Left renal pelvis (tissue), 4 donors: ENCODE measurements around the gene MAZ. TPM values are rescaled to one million over a fixed set of nuclear protein-coding genes. Genes with fewer than 3 reads are reported as not detected.
"Not testable (repeated sequence)": the region's sequence is repeated elsewhere in the genome, so short reads cannot be mapped to it uniquely, and the experiment has no call there.

ENCODE experiments used
- DNase-seq, 4 donors: peaks; one replicate each; pipeline ENCODE4 v3.0.0-alpha.2; 2013; ENCODE audit warnings: low read depth in 4 of 4, low spot score in 3 of 4
- polyA plus RNA-seq, 4 donors: library from polyadenylated mRNA; unstranded; fragments of 120-200 nt; gene quantifications; one replicate each; pipeline ENCODE4 v1.2.1, GENCODE V29; 2013; ENCODE audit not compliant: insufficient read length in 4 of 4

Gene MAZ
- polyA plus RNA-seq, 4 donors: 267 to 339 (median 293) TPM

DNA sequence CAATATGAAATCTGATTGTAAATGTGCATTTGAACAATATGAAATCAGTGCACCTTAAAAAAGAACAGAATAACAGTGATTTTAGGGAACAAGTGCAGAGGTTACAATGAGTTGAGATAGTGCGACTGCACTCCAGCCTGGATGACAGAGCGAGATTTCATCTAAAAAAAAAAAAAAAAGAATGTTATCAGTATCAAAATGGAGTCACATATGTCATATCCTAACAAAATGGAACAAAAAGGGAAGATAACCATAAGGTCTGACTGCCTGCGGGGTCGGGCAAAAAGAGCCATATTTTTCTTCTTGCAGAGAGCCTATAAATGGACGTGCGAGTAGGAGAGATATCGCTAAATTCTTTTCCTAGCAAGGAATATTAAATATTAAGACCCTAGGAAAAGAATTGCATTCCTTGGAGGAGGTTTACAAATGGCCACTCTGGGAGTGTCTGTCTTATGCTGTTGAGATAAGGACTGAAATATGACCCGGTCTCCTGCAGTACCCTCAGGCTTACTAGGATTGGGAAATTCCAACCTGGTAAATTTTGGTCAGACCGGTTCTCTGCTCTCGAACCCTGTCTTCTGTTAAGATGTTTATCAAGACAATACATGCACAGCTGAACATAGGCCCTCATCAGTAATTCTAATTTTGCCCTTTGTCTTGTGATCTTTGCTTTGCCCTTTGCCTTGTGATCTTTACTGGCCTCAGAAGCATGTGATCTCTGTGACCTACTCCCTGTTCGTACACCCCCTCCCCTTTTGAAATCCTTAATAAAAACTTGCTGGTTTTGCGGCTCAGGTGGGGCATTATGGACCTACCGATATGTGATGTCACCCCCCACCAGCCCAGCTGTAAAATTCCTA, 23.0 kb upstream of the MAZ start:
- not testable (repeated sequence) for DNase-seq

DNA sequence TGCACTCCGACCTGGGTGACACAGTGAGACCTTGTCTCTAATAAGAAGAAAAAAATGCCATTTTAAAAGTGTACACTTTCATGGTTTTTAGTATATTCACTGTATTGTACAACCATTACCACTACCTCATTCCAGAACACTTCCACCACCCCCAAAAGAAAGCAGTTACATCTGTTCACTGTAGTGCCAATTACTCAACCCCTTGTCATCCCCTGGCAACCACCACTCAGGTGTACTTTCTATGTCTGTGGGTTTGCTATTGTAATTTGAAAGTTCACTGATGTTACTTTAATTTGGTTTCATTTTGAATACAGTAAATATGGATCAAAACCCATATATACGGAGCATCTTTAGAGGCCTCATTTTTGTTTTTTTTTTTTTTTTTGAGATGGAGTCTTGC, 22.2 kb upstream of the MAZ start:
- DNase-seq: no peak

DNA sequence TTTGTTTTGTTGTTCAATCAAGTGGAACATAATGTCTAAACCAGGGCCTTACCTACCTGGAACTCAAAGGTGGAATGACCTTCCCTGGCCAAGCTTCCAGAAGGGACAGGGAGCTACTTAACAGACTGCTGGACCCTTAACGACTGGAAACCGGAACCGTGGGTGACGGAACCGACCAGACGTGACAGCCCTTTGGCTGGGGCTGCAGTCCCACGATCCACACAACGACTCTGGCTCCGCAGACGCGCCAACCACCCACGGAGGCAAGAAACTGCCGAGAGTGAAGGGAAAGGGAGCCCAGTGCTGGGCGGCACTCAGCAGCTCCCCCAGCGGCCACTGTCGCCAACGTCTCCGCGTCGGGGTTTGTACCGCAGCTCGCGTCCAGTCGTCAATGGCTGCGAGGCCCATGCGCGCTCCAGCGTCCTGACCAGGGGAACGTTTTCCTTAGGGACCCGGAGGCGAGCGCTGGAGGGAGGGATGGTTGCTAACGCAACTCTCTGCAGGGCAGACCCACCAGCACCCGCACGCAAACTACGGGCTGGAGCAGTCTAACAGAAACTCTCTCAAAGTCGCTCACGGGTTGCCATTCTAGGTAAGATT, 21.3 kb upstream of the MAZ start:
- DNase-seq: peak in 1 of 4 donors; percentile 29

DNA sequence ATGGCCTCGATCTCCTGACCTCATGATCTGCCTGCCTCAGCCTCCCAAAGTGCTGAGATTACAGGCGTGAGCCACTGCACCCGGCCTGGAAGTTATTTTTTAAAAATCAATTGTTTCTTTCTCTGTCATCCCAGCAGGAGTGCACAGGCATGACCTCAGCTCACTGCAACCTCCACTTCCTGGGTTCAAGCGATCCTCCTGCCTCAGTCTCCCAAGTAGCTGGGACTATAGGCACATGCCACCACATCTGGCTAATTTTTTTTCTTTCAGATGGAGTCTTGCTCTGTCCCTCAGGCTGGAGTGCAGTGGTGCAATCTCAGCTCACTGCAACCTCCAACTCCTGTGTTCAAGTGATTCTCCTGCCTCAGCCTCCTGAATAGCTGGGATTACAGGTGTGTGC, 19.2 kb upstream of the MAZ start:
- not testable (repeated sequence) for DNase-seq

DNA sequence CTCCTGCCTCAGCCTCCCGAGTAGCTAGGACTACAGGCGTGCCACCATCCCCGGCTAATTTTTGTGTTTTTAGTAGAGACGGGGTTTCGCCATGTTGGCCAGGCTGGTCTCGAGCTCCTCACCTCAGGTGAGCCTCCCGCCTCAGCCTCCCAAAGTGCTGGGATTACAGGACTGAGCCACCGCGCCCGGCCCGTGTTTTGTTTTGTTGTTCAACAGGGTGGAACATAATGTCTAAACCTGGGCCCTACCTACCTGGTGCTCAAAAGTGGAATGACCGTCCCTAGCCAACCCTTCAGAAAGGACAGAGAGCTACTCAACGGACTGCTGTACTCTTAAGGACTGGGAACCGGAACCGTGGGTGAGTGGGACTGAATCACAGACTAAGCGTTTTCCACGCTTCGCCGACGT, 16.6 kb upstream of the MAZ start:
- DNase-seq: no peak

DNA sequence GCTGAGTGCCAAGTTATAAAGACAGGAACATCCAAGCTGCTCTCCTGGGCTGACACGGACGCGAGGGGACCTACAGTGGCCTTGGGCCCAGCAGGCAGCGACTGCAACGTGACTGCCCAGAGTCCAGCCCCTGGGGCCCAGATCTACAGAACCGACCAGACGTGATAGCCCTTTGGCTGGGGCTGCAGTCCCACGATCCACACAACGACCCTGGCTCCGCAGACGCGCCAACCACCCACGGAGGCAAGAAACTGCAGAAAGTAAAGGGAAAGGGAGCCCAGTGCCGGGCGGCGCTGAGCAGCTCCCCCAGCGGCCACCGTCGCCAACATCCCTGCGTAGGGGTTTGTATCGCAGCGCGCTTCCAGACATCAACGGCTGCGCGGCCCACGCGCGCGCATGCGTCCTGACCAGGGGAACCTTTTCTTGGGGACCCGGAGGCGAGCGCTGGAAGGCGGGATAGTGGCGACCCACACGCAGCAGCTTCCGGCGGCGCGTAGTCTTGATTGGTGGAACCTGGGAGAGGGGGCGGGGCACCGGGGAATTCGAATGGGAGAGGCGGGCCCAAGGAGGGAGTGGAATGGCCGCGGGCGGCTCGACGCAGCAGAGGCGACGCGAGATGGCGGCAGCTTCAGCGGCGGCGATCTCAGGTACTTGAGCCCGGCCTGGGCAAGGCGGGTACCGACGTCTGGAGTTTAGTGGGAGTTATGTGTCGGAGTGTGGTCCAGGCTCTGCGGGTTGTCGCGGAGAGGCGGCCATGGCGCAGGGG, 16.0 kb upstream of the MAZ start, which contains the start of gene KIF22:
Gene KIF22, plus strand, starts transcription at position 569 of the 766 bp plus-strand sequence. Its CDS starts 9 bp downstream, at position 578.
- peak; percentile 96 to 97 (median 96) for DNase-seq

DNA sequence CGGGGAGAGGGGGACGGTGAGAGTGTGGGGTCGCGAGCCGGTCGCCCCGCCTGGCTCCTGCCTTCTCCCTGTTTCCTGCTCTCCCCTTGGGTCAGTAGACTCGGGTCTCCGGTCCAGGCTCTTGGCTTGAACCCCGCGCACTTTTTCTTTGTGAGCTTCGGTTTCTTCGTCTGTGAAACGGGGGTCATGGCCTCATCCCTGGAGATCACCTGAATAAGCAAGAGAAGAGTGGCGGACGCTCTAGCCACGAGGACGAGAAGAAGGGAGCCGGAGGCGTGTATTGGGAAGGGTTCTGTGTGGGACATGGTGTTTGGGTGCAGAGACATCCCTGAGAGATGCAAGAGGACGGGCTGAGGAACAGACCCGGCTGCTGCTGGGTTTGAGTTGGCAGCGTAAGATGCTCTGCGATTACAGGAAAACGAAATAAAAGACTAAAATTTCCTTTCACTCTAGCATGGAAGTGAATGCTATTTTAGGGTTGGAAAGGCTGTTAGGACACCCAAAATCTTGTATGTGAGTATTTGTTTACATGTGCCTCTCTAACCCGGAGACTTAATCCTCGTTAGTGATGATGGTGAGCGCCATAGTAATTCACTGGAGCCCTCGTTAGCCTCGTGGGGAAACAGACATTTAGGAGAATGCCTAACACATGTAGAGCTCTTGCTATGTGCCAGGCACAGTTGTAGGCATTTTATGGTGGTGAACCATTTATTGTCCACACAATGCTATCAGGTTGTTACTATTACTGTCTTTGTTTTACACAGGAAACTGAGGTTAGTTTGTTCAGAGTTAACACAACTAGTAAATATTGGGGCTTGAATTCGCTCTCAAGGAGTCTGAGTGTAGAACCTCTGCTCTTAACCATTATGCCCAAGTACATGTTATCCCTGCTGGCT, 15.1 kb upstream of the MAZ start:
- DNase-seq: no peak

DNA sequence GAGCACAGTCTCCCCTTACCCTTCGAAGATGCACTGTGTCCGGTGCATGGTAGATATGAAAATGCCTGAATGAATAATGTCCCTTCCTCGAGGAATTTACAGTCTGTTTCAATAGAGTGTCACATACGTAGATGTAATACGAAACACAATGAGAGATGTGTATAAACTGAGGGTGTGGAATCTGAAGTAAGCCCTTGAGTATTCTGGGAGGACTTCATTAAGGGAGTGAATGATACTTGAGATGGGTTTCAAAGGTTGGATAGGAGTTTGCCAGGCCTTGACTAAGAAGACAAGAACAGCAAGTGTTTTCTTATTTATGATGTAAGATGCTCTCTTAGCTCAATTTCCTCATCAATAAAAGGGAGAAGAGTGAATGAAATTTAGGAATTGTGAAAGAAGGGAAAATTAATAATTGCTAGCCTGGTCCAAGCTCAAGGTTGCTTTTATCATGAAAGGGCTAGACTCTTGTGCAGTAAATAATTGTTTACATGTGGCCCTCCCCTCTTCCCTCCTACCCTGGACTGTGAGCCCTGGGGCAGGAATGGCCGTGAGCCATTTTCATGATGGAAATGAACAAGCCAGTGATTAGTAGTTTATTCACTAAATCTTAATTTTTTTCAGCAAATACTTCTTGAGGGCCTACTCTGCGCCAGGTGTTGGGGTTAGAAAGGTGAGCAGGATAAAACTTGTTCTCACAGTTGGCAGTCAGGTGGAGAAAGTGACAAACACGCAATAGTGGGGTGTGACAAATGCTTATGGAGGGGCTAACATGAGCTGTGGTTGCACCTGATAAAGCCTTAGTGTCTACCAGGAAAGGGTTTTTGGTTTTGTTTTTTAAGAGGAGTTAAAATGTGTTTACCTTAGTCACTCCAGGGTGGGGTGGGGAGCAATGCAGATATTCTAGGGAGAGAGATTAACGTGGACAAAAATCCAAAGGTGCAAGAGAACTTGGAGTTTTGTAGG, 14.2 kb upstream of the MAZ start:
- no peak for DNase-seq

DNA sequence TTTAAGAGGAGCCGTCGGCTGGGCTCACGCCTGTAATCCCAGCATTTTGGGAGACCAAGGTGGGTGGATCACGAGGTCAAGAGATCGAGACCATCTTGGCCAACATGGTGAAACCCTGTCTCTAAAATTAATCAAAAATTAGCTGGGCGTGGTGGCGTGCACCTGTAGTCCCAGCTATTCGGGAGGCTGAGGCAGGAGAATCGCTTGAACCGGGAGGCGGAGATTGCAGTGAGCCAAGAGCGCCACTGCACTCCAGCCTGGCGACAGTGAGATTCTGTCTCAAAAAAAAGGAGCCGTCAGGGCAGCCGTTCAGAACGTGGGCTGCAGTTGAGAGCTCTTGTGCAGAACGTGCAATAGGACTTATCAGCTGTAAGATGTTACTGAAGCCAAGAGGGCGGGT, 13.2 kb upstream of the MAZ start:
- DNase-seq: not testable (repeated sequence)

DNA sequence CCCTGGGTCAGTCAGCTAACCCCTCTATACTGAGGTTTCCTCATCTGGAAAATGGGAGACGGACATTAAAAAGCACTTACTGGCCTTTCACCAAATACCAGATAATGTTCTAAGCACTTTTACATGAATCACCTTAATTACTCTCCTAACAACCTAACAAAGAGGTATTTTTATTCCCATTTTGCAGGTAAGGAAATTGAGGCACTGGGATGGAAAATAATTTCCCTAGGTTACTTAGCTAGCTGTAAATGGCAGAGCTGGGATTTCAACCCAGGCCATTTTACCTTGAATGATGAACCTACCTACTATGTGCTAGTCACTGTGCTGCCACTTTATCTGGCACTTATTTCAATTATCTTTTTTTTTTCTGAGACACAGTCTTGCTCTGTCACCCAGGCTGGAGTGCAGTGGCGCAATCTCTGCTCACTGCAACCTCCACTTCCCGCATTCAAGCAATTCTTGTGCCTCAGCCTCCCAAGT, 12.1 kb upstream of the MAZ start:
- DNase-seq: no peak

DNA sequence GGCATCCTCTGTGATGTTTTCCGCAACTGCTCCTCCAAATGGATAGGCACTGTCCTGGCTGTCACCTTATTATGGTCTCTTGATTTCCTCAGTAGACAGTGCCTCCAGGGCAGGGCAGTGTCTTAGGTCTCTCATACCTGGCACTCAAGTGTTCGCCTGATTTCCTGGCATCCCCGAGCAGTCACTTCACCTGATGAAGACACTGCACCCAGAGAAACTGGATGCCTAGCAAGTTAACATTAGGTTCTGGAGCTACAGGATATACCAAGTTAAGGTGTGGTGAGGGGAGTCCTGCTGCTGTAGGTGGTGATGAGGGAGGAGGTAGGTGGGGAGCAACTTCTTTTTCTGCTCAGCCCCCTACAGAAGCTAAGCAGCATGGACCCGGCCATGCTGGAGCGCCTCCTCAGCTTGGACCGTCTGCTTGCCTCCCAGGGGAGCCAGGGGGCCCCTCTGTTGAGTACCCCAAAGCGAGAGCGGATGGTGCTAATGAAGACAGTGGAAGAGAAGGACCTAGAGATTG, 3.9 kb upstream of the MAZ start:
- DNase-seq: no peak

DNA sequence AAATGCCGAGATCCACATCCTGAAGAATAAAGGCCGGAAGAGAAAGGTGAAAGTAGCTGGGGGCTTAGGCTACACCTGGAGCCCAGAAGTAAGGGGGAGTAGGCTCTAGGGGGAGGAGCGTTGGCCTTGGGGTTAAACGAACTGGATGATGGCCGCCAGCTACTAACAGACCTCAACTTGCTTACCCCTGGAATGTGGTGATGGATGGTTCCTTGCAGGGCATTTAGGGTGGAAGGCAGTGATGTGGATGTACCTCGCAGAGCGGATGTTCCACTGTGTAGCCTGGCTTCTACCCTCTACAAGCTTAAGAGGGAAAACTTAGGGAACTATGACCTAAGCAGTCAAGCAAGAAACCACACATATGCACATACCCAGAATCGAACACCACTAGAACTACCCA, 2.3 kb upstream of the MAZ start:
- DNase-seq: no peak

DNA sequence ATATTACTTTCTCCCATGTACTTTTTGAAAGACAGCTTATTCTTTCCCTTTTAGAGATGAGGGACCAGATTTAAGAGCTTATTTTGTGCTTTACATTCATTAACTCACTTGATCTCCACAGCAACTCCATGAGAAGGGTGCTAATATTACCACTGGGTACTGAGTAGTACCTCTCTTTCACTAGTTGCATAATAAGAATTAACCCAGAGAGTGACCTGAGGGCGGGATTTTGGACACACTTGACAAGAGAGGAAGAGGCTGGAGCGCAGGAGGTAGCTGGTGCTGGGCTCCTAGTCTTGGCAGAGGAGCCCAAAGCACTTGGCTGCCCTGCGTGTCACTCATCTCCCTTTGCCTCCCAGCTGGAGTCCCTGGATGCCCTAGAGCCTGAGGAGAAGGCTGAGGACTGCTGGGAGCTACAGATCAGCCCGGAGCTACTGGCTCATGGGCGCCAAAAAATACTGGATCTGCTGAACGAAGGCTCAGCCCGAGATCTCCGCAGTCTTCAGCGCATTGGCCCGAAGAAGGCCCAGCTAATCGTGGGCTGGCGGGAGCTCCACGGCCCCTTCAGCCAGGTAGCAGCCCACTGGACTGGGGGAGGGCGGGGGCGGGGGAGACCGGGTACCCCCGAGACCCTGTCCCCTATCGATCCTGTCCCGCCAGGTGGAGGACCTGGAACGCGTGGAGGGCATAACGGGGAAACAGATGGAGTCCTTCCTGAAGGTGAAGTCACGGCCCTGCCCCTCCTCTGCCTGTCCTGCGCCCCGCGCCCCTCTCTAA, 1.7 kb upstream of the MAZ start:
- no peak for DNase-seq

DNA sequence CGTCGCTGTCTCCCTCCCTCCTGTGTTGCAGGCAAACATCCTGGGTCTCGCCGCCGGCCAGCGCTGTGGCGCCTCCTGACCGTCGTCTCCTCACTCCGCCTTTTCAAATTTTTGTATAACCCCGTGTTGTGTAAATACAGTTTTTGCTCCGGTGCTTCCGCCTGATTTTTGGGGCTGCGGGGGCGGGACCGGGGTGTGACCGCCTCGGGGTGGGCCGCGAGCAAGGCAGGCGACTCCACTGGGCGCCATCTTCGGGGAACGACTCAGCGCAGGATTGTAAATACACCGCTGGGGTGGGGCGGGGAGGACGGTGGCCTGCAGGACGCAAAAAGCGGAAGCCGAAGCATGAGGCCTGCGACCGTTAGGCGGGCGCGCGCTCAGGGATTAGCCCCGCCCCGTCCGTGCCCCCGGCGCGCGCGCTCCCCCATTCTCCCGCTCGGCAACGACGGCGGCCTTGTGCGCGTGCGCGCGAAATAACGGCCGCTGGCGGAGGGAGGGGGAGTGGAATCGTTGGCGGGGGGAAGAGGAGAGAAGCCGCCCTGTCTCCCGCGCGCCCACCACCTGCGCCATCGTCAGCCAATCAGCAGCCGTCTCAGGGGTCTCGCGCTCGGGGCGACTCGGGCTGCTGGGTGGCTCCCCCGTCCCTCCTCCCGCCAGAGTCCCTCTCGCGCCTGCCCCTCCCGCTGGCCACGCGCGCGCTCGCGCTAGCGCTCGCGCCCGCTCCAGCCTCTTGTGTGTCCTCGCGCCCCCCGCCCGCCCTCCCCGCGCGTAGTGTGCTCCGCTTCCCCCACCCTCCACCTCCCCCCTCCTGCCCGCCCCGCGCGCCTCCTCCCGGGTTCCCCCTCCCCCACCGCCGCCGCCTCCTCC, 864 bp upstream of the MAZ start:
- peak; percentile 89 to 95 (median 95) for DNase-seq

DNA sequence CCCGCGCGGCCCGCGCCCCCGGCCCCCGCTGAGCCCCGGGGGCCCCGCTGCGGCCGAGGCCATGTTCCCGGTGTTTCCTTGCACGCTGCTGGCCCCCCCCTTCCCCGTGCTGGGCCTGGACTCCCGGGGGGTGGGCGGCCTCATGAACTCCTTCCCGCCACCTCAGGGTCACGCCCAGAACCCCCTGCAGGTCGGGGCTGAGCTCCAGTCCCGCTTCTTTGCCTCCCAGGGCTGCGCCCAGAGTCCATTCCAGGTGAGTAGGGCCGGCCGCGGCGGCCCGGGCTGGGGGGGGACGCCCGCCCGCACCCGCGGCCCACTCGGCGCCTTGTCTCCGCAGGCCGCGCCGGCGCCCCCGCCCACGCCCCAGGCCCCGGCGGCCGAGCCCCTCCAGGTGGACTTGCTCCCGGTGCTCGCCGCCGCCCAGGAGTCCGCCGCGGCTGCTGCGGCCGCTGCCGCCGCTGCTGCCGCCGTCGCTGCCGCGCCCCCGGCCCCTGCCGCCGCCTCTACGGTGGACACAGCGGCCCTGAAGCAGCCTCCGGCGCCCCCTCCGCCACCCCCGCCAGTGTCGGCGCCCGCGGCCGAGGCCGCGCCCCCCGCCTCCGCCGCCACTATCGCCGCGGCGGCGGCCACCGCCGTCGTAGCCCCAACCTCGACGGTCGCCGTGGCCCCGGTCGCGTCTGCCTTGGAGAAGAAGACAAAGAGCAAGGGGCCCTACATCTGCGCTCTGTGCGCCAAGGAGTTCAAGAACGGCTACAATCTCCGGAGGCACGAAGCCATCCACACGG, 504 bp downstream of the MAZ start:
- DNase-seq: no peak
